IPS-18a (cell line): ENCODE results near the gene DLX5.

Source experiments
- H3K27ac ChIP-seq: one replicate; pipeline ENCODE4 v1.5.1; 2013; ENCODE audit warnings: low read length
- H3K27me3 ChIP-seq: one replicate; pipeline ENCODE4 v1.6.1; 2013; ENCODE audit warnings: mild to moderate bottlenecking, low read length; ENCODE audit not compliant: control insufficient read depth, insufficient read depth
- H3K36me3 ChIP-seq: one replicate; pipeline ENCODE4 v1.6.1; 2013; ENCODE audit warnings: low read depth, low read length; ENCODE audit not compliant: control insufficient read depth
- H3K4me1 ChIP-seq: one replicate; pipeline ENCODE4 v1.6.1; 2013; ENCODE audit warnings: low read depth, low read length; ENCODE audit not compliant: control insufficient read depth
- H3K4me3 ChIP-seq: one replicate; pipeline ENCODE4 v1.5.1; 2013; ENCODE audit warnings: low read length
- H3K9ac ChIP-seq: one replicate; pipeline ENCODE4 v1.6.1; 2013; ENCODE audit warnings: mild to moderate bottlenecking, low read length, moderate library complexity
- H3K9me3 ChIP-seq: one replicate; pipeline ENCODE4 v1.6.1; 2013; ENCODE audit warnings: low read depth, low read length; ENCODE audit not compliant: control insufficient read depth

DLX5 gene

DNA sequence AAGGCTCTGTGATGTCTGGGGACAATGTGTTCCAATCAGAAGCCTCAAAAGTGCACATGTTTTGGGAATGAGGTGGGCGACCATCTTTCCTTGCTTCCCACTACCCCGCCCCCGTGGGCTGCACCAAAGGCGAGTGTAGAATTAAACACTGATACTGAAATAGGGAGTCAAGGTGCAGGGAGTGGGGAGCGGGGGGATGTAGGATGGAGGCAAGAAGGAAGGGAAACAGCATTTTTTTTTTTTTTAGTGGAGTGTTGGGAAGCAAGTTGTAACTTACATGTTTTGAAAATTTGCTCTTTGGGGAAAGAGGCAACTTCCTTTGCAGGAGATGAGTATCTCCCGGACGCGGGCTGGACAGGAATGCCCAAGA is 484 bp upstream of the DLX5 start:
- Histone ChIP-seq H3K4me3 (peak overlapping the region; percentile 53), H3K9me3 (no peaks in the 10 kb centered on the region), H3K36me3 (no peaks in the 10 kb centered on the region), H3K9ac (no peak overlapping the region), H3K27me3 (peaks cover 79% of the 10 kb centered on the region), H3K4me1 (peaks cover 46% of the 10 kb centered on the region), H3K27ac (no peak overlapping the region)

DNA sequence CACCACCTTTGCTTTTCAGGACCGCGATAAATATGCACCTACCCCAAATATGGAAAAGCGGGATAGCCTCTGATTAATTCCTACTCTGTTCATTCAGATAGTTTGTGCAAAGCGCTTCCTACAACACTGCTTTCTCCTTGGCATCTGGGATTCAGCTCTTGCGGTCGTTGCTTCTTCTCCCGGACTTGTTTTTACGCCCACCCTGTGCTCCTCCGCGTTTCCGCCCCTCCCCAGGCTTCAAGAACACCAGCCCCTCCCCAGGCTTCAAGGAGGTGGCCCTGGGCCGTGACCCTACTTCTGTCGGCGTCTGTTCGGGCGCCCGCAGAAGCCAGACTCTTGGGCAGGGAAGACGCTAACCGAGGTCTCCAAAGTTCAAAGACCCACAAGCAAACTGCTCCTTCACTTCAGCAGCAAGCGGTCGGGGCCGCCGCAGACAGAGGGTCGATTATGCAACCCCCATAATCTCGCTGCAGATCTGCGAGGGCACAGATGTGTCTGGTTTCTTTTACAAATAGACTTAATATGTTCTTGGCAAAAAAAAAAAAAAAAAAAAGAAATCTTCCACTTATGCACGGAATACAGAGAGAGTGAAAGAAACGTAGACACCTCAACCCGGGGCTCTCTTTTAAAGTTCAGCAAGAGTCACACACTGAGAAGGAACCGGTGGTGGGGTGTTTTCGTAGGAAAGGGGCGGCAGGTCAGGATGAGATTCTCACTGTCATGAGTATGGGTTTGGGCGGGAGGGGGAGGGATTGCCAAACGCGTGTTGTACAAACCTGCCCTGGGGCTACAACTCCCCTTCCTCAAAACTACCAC is 1.9 kb downstream of the DLX5 start:
- Histone ChIP-seq H3K4me3 (peak overlapping the region; percentile 8), H3K27me3 (peaks cover 100% of the 10 kb centered on the region), H3K4me1 (peaks cover 50% of the 10 kb centered on the region), H3K27ac (no peak overlapping the region), H3K9ac (no peak overlapping the region), H3K9me3 (no peaks in the 10 kb centered on the region), H3K36me3 (no peaks in the 10 kb centered on the region)

DNA sequence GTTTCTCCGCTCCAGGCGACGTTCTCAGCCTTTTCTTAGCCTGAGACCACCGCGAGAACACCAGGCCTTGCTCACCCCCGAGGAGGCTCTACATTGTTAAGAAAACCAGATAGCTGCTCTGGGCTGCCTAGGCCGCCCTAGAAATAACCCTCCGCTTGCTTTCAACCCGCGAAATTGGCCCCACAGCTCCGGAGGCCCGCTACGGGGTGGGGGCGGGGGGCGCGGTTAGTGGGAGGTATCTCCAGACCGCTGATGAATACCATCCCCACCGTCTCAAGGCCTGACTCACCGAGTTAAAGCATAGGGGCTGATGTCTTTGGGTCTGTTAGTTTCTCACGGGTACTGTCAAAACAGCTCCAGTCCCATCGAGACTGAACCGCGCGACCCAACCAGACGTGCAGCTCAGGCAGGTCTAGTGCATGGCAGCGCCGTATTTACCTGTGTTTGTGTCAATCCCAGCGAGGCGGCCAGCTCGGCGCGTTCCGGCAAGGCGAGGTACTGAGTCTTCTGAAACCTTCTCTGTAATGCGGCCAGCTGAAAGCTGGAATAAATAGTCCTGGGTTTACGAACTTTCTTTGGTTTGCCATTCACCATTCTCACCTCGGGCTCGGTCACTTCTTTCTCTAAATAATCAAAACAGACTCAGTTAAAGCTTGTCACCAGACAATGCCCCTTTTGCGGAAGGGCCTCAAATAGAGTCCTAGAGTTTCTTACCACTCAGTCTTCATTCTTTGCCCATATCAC is 2.7 kb downstream of the DLX5 start:
- peaks cover 50% of the 10 kb centered on the region for H3K4me1 ChIP-seq
- H3K9me3 ChIP-seq = no peaks in the 10 kb centered on the region
- no peak overlapping the region for H3K27ac ChIP-seq
- peak overlapping the region; percentile 36 for H3K4me3 ChIP-seq
- no peak overlapping the region for H3K9ac ChIP-seq
- H3K27me3 ChIP-seq = peaks cover 100% of the 10 kb centered on the region
- no peaks in the 10 kb centered on the region for H3K36me3 ChIP-seq

DNA sequence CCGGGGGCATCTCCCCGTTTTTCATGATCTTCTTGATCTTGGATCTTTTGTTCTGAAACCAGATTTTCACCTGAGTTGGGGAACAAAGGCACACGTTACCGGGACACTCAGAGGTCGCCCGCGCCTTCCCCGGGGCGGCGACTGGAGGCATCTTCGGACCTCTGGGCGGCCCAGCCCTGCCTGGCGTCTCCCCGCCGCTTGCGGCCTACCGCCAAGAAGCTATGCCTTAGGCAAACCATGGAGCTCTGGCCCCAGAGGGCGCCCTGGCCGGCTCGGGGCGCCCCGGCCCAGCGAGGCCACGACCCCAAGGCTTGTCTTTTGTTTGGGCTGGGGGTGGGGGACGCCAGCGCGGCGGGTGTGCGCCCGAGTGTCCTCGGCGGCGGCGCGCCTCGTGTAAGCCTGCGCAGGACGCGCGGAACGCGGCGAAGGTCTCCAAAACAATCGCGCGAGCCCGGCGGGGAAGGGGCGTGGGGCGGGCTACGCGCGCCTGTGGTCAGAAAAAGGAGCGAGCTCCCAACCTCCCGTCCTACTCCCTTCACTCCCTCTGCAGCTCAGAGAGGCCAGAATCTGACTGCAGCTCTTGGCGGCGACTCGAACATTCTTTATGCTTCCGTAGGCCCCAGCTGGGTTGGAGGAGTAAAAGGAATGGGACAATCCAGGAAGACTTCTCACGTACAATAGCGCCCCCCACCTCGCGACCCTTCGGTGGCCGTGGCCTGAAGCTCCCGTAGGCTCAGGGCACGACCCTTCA is 3.5 kb downstream of the DLX5 start:
- peak overlapping the region; percentile 36 for H3K4me3 ChIP-seq
- H3K27me3 ChIP-seq = peaks cover 100% of the 10 kb centered on the region
- no peaks in the 10 kb centered on the region for H3K36me3 ChIP-seq
- no peak overlapping the region for H3K27ac ChIP-seq
- H3K9me3 ChIP-seq = no peaks in the 10 kb centered on the region
- no peak overlapping the region for H3K9ac ChIP-seq
- H3K4me1 ChIP-seq = peaks cover 50% of the 10 kb centered on the region

DNA sequence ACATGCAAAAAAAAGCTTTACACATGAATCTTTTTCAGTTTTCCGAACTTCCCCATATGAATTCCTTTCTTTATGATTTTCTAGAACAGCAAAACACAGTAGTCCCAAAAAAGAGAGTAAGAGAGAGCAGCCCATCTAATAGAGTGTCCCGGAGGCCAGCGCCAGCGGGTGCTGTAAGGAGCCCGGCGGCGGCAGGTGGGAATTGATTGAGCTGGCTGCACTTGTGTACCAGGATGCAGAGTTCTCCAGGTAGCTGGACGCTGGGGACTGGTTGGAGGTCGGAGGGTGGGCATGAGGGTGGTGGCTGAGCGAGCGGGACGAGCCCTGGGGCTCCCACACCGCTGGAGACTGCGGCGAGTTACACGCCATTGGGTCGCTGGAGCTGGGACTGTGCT is 4.0 kb downstream of the DLX5 start:
- peaks cover 100% of the 10 kb centered on the region for H3K27me3 ChIP-seq

DNA sequence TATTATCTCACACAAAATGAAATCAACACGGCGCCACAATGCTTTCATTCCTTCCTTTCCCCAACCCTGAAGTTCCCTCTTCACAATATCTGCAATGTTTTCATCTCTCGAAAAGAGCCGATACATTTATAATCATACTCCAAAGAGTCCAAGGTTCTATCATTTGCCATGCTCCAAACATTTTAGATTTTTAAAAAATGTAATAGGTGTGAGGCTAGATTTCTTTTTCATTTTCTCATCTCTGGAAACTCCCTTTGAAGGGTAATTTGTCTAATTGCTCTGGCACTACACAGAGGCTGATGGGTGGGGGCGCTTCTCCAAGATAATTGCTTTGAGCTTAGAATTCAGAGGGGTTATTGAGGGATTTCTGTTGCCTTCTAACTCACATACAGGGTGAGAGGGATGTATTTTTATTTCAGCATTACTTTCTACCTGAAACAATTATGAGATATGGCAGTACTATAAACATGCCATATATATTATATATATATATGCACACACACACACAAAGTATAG is 4.9 kb downstream of the DLX5 start:
- Histone ChIP-seq H3K4me3 (no peak overlapping the region), H3K9me3 (no peaks in the 10 kb centered on the region), H3K36me3 (no peaks in the 10 kb centered on the region)

More for the DNA sequence above, 4.0 kb downstream of the DLX5 start:
- H3K9me3 ChIP-seq = no peaks in the 10 kb centered on the region
- no peak overlapping the region for H3K27ac ChIP-seq
- H3K4me1 ChIP-seq = peaks cover 44% of the 10 kb centered on the region
- H3K36me3 ChIP-seq = no peaks in the 10 kb centered on the region
- peak overlapping the region; percentile 36 for H3K4me3 ChIP-seq
- no peak overlapping the region for H3K9ac ChIP-seq

DNA sequence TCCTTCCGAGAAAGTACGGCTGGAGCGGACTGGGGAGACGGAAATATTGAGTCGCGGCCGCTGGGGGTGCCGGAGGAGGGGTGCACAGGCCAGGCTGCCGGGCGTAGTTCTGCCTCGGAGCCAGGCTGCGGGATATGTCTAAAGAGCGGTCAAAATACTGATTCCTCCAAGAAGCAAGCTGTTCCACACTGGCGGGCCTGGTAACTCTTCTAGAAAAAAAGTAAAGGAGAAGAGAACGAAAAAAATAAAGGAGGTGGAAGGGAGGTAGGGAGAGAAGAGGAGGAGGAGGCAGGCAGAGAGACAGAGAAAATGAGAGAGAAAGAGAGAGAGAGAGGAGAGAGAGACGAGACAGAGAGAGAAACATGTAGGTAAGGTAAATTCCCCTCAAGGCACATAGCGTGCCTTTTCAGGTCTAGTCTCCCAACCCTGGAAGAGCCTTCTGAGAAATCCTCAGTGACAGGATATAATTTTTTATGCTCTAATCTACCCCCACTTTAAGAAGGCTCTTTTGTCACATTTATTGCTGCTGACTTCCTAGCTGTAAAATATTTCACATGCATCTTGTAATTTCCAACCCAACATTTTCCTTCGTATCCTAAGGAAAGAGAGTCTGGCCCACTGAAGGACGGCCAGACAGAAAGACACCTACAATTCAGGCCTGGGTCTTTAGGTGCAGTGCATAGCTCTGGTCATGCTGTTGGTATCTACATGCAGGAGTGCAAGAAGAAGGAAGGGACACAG is 5.7 kb downstream of the DLX5 start:
- peaks cover 100% of the 10 kb centered on the region for H3K27me3 ChIP-seq
- H3K27ac ChIP-seq = no peak overlapping the region
- no peaks in the 10 kb centered on the region for H3K9me3 ChIP-seq
- no peak overlapping the region for H3K4me3 ChIP-seq
- no peak overlapping the region for H3K9ac ChIP-seq
- H3K36me3 ChIP-seq = no peaks in the 10 kb centered on the region
- H3K4me1 ChIP-seq = peaks cover 29% of the 10 kb centered on the region

More for the DNA sequence above, 4.9 kb downstream of the DLX5 start:
- H3K27ac ChIP-seq = no peak overlapping the region
- no peak overlapping the region for H3K9ac ChIP-seq
- H3K4me1 ChIP-seq = peaks cover 36% of the 10 kb centered on the region
- peaks cover 100% of the 10 kb centered on the region for H3K27me3 ChIP-seq

DNA sequence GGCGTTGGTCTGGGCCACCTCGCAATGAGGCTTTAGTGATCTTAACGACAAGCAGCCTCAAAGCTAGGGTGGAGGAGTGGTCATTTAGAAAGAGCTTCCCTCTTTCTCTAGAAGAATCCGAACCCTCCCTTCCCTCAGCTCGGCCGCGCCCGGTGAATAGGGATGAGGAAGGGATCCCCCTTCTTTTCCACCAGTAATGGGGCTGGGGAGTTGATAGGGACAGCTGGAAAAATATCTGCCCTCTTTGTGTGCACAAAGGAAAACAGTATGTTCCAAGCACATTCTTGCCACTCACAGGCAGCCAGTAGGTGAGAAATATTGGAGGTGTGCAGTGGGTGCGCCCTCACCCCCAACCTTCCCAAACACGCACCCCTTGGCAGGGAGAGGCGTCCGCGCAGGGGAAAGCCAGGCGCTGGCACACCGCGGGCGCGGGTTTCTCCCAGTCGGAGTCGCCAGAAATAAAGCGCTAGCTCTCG is 6.5 kb downstream of the DLX5 start:
- Histone ChIP-seq H3K4me1 (peaks cover 24% of the 10 kb centered on the region), H3K27me3 (peaks cover 100% of the 10 kb centered on the region), H3K9me3 (no peaks in the 10 kb centered on the region), H3K27ac (no peak overlapping the region), H3K9ac (no peak overlapping the region), H3K36me3 (no peaks in the 10 kb centered on the region), H3K4me3 (no peak overlapping the region)

DNA sequence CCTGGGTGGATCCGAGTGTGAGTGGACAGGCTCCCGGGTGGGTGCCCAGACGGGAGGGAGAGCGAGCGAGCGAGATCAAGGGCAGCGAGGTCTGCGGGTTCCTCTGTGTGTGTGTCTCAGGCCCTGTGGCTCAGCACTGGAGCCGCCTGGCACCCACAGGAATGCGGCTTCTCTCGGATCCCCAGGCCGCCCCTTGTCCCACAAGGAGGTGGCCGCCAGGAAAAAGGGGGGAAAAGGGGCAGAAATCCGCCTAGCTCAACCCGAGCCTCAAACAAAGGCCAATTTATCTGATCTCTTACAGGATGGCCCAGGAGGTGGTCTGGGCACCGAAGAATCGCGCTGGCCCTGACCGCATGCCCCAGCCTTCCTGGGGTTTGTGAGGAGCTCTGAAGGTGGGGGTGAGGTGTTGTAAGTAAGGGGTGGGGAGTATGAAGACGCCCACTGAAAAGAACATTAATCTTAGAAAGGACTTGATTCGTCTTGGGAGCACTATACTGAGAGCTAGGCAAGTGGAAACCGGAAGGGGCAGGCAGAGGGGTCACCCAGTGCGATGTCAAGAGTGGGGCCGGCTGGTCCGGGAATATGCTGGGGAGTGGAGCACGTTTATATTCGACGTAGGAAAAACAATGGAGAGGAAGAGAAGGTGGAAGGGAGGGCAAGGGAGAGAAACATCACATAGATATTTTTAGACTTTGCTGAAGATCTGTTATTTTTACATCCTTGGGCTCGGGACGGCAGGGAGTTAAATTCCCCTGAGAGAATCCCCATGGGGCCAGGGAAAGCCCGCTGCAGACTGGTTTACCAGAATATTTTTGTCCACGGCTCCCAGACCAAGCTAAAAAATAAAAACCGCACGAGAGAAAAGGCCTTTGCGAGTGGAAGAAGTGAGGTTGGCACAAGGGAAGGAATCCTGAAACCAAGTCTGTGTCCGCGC is 7.2 kb downstream of the DLX5 start:
- peaks cover 100% of the 10 kb centered on the region for H3K27me3 ChIP-seq

More for the DNA sequence above, 7.2 kb downstream of the DLX5 start:
- peaks cover 21% of the 10 kb centered on the region for H3K4me1 ChIP-seq
- H3K36me3 ChIP-seq = no peaks in the 10 kb centered on the region
- no peak overlapping the region for H3K27ac ChIP-seq
- peak overlapping the region; percentile 34 for H3K4me3 ChIP-seq
- no peak overlapping the region for H3K9ac ChIP-seq
- no peaks in the 10 kb centered on the region for H3K9me3 ChIP-seq
